GF-D8 (cell line): ENCODE measurements around the gene EPN2.
"Not testable (repeated sequence)": the region's sequence is repeated elsewhere in the genome, so short reads cannot be mapped to it uniquely, and the experiment has no call there.

ENCODE experiments used
- DNase-seq: peaks from one replicate; lab custom pipeline; 2025; lab: John Stamatoyannopoulos, UW

The EPN2 gene

DNA sequence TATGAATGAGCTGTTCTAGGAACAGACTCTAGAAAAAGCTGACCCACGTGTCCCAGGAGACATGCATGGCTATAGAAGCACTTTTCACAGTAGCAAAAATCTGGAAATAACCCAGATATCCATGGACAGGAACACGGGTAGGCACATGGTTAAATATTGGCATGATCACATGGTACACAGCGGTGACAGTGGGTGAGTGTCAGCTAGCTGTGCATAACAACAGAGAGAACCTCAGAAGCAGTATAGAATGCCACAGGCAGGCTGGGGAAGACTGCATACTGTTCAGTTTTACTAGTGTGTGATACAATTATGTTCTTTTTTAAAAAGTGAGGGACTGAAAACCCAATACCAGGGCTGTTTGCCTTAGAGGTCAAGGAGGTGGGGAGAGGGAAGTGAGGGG, 31.4 kb downstream of the EPN2 start:
- no peak for DNase-seq

GRCh38 chr17:19269106-19269505, 31.9 kb downstream of the EPN2 start:
- no peak for DNase-seq

- no peak for DNase-seq
These were observed 32.5 kb downstream of the EPN2 start for GRCh38 chr17:19269641-19270040.

- DNase-seq = no peak
These were observed 33.2 kb downstream of the EPN2 start for GRCh38 chr17:19270347-19270703.

DNA sequence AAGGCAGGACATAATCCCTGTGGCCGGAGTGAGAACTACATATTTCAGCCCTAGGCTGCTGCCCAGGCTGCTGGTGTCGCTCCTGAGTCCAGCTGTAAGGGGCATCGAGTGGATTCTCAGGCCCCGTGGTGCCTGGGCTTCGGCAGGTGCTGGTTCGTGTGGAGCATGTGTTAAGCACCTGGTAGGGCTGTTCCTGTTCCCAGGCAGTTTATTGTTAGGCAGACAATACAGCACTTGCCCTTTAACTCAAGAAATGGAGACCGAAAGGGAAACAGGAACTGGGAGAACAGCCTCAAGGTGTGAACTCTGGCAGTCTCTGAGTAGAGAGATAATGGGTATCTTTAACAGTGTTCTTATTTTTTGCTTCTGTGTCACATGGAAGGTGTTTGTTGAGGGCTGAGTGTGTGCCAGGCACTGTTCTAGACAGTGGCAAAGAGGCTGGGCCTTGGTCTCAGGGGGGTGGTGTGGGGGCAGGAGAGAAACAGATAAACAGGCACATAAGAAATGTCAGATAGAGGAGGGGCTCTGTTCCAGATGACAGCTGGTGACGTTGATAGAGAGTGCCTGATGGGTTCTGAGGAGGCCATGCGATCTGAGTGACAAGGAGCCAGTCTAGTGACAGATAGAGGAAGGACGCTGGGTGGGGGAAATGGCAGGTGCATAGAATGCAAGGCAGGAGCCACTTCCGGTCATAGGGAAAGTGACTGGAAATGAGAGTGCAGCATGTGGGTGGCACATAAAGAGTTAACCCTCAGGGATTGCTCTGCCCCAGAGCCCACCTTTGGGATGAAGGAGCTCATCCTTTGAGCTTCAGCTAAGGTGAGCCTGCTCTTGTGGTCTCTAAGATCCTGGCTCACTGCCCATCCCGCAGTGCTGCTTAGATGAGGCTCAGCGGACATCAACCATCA, 33.8 kb downstream of the EPN2 start:
- DNase-seq = no peak

DNA sequence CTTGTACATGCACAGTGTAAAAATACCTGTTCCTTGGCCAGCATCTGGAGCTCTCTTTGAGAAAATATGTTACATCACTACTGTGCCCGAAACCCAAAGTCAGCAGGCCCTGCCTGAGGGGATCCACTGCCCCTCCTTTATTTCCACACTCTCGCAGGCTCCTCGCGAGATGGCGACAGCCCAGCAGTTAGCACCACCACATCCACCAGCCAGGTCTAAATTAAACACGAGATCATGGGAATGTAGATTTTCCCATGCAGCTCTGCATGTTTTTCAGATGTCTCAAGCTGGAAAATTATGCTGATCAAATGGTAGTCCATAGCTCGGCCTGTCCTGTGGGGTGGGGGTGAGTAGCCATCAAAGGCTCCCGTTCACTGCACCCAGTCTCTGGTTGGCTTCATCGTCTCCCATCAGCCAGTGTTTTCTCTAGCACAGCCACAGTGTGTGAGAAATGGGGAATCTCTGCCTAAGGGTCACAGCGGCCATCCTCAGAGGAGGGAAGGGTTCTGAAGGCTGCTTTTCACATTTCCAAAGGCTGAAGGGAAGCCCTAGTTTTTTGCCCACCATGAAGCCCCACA, 34.7 kb downstream of the EPN2 start:
- no peak for DNase-seq

DNA sequence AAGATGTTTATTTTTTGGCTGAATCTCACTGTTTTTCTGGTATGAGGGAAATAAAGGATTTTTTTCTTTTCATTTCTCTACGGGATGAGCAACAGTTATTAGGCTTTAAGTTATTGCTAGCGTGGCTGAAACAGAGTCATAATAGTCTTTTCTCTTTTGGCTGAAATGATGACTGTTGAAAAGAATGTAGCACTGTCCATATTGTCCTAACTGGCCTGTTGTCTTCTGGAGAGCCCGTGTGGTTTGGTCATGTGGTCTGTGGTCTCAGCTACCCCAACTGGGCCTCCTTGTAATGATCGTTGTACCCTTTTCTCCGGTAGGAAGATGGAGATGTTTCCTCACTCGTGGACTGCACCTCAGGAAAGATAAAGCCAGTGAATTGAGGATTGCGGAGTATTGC, 36.6 kb downstream of the EPN2 start:
- no peak for DNase-seq

GRCh38 chr17:19274893-19275292, 37.7 kb downstream of the EPN2 start:
- DNase-seq = no peak

- DNase-seq = no peak
These were observed 38.4 kb downstream of the EPN2 start for GRCh38 chr17:19275457-19276127.

GRCh38 chr17:19278284-19278683, 41.1 kb downstream of the EPN2 start:
- not testable (repeated sequence) for DNase-seq

DNA sequence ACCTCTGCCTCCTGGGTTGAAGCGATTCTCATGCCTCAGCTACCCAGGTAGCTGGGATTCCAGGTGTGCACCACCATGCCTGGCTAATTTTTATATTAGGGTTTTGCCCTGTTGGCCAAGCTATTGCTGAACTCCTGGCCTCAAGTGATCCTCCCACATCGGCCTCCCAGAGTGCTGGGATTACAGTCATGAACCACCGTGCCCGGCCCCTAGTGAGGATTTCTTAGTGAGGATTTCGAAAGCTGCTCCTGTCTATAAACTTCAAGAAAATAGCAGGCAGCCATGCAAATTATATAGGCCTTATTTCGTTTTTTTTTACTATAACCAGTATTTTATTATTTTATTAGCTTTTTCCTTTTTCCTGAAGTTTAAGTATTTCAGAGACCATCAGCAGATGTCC, 41.6 kb downstream of the EPN2 start:
- DNase-seq = no peak

GRCh38 chr17:19281161-19281560, 44.0 kb downstream of the EPN2 start:
- no peak for DNase-seq

DNA sequence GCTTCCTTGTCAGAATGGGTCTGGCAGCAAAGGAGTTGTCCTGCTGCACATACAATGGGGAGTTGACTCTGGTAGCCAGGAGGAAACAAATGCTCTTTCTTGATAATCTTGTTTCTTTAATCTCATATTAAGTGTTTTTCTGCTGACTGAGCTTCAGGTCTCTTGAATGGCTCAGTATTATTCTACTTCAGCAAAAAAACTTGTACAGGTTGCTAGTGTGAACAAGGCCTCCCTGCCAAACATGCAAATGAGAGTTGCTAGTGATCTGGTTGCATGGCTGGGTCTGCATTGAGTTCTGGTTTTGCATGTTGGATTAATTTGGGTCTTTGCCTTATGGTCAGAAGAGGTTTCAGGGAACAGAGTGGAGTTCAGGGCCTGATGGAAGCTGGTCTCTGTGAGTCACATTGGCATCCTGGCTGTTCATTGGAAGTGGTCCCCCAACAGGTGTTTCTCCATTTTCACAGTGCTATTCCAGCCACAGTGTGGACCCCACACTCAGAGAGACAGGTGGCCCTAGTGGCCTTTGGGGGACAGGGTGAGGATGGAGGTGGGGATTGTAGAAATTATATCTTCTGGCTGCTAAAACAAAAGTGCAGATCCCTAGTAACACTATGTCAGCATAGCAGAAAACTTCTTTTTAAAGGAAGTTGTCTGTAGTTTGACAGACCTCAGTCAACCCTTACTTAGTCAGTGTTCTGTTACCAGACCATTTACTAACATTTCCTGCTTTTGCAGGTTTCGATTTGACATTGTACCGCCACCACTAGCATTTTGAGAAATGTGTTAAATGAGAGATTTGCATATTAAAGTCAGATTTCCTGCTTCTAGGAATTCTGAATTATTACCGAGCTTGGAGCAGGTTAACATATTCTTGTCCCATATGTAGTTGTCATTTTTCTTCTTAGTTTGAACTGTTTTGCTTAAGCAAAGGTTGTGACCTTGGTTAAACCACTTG, 47.1 kb downstream of the EPN2 start:
- DNase-seq = no peak

DNA sequence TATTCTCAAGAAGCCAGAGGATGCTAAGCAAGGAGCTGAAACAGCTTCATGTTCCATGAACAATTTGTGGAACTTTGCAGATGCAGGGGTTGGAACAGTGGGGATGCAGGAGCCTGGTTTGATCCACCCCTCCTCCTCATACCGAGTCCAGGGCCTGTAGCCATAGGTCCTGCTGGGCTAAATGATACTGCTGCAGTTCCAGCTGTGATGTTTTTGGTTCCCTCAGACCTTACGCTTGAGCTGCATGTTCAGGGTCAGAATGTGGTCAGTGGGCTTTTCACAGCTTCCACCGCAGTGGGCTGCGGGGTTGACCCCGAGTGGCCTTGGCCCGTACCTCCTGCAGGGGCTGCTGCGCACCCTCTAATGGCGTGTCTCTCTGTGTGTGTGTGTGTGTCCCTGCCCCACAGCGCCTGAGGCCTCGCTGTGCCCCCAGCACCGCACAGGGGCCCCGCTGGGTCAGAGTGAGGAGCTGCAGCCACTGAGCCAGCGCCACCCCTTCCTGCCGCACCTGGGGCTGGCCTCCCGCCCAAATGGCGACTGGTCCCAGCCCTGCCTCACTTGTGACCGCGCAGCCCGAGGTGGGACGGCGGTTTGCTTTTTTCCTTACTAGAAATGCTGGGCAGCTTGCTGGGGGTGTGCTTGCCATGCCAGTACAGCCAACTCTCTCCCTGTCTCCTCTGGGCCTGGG, 48.2 kb downstream of the EPN2 start:
- no peak for DNase-seq

DNA sequence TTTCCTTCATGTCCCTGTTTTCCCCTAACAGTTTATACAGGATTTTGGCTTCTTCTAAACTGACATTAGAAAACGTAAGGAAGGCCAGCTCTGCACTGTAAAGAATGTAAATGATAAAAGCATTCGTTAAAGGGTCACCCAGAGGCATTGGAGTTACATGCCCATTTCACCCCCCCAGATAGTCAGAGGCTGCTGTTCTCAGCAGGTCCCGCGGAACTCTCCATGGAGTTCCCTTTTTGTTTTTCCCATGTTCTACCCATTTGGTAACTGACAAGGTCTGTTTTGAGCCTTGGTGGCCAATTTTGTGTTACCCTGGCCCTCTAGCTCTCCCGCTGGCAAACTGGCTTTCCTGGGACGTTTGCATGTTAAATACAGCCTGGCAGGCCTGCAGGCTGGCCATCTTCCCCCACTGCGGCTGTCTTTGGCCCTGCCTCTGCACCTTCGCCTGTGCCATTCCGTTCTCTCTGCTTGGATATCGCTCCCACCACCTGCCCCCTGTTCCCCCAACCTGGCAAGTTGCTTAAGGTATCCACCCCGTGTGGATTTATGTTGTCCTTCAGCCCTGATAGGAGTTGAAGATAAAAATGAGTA, 49.7 kb downstream of the EPN2 start:
- DNase-seq = no peak

DNA sequence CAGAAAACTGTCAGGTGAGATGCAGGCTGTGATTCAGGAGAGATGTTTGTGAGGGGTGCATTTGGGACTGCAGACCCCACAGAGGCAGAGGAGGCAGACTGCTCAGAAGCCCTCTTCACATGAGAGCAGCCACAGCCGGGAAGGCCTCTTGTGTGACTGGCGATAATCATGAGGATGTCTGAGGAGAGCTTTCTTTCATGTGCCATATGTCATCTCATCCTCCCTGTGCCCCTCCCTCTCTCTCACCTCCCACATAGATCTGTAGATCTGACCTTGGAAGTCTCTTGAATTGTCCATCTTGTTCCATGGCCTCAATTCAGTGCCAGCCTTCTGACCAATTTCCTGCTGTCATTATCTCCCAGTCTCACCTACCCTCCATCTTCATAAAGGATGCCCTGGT, 50.5 kb downstream of the EPN2 start:
- no peak for DNase-seq

- DNase-seq = no peak
These were observed 51.3 kb downstream of the EPN2 start for GRCh38 chr17:19288453-19288852.

DNA sequence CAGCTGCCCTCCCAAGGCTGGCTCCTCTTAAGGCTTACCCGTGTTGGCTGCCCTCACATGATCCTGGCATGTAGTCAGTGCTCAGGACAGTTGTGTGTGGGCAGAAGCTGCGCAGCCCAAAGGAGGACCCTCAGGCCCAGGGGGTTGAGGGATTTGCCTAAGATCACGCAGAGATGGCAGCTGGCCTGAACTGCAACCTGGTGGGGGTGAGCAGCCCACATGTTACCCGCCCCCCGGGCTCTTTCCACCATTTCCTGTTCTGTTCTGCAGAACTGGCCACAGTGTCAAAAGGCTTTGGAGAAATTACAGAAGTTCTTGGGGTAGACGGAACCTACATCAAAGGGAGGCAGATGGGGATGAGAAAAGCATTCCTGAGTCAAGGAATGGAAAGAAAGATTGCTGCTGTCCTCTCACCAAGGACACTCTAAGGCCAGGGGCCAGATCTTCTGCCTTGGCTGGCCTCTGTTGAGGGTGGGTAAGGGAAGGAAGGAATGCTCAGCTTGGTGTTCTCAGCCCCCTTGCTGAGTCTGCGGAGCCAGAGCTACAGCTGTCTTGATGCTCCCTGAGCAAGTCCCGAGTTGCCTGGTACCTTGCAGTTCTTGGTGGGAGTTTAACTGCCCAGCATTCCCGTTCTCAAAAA, 53.0 kb downstream of the EPN2 start:
- no peak for DNase-seq

GRCh38 chr17:19291646-19292376, 54.6 kb downstream of the EPN2 start:
- no peak for DNase-seq

- no peak for DNase-seq
These were observed 55.2 kb downstream of the EPN2 start for GRCh38 chr17:19292377-19292711.
